ENCODE results near the gene GIGYF2. TPM values are rescaled to one million over a fixed set of nuclear protein-coding genes. Genes with fewer than 3 reads are reported as not detected.

Gene GIGYF2
- total RNA-seq, 1 experiment from 2014 or later: 60.6 TPM

- H3K4me2 ChIP-seq (ENCODE audit: low read length): no peak overlapping the region
- no peaks in the 10 kb centered on the region for H3K27me3 ChIP-seq (ENCODE audit: insufficient read depth, low read length)
- CTCF ChIA-PET: no interaction called here
- ATAC-seq: no peak
- intact Hi-C loops (cut with micrococcal nuclease): no loop called here
- no peaks in the 10 kb centered on the region for H3K4me1 ChIP-seq (ENCODE audit: control insufficient read depth in 1 of 2, insufficient read depth in 2 of 2, low read length in 2 of 2)
- H3K4me3 ChIP-seq (replicated peaks in 1 of 2; ENCODE audit: low read depth in 1 of 2, low read length in 2 of 2): no peak overlapping the region
- no peak overlapping the region for H3K27ac ChIP-seq (ENCODE audit: low read depth, low read length)
- no peaks in the 10 kb centered on the region for H3K9me3 ChIP-seq (ENCODE audit: control insufficient read depth in 1 of 2, insufficient read depth in 1 of 2, low read depth in 1 of 2, low read length in 2 of 2)
- H4K20me1 ChIP-seq (ENCODE audit: insufficient read depth): no peaks in the 10 kb centered on the region
- H3K36me3 ChIP-seq (ENCODE audit: control insufficient read depth in 1 of 2, insufficient read depth in 2 of 2, low read length in 2 of 2): 0 out of 4 replicates have a peak, but pooled peaks cover 0 to 3% of the 10 kb centered on the region in 2 experiments
- no peak for TF ChIP-seq ELF1 (IDR thresholded peaks at IDR 0.05; ENCODE audit: borderline replicate concordance, low read depth)
- no peak for TF ChIP-seq EGR1 (IDR thresholded peaks at IDR 0.05; ENCODE audit: low read depth)
- no peak for TF ChIP-seq RAD21 (IDR thresholded peaks at IDR 0.05; ENCODE audit: low read depth)
- no peak for TF ChIP-seq EZH2phosphoT487 (IDR thresholded peaks at IDR 0.05; ENCODE audit: borderline replicate concordance)
- no peak for TF ChIP-seq ZBTB33 (IDR thresholded peaks at IDR 0.05; ENCODE audit: extremely low read depth, insufficient replicate concordance, low read length)
- no peak for TF ChIP-seq JUND (IDR thresholded peaks at IDR 0.05)
- no peak for TF ChIP-seq ATF3 (IDR thresholded peaks at IDR 0.05)
- no peak for TF ChIP-seq FOSL1 (IDR thresholded peaks at IDR 0.05; ENCODE audit: low read depth)
- TF ChIP-seq SRF (IDR thresholded peaks at IDR 0.05; ENCODE audit: low read depth): no peak
- no peak for TF ChIP-seq CBX3 (IDR thresholded peaks at IDR 0.05; ENCODE audit: low read depth)
- no peak for TF ChIP-seq ZNF274 (IDR thresholded peaks at IDR 0.05; ENCODE audit: low read depth, low read length)
- TF ChIP-seq ZFX (IDR thresholded peaks at IDR 0.05): no peak
- no peak for TF ChIP-seq REST (IDR thresholded peaks at IDR 0.05; ENCODE audit: low read depth)
- no peak for TF ChIP-seq CEBPB (IDR thresholded peaks at IDR 0.05; ENCODE audit: low read depth)
- TF ChIP-seq POLR2AphosphoS5 (IDR thresholded peaks at IDR 0.05; ENCODE audit: low read depth, low read length): no peak
- TF ChIP-seq SIN3A (IDR thresholded peaks at IDR 0.05; ENCODE audit: low read depth): no peak
- no peak for TF ChIP-seq SP1 (IDR thresholded peaks at IDR 0.05; ENCODE audit: low read depth)
- no peak for TF ChIP-seq POLR2A (IDR thresholded peaks at IDR 0.05; ENCODE audit: borderline replicate concordance, extremely low read depth, insufficient read depth, insufficient read length)
- no peak for TF ChIP-seq CTCF (IDR thresholded peaks at IDR 0.05 in 2 of 3, conservative IDR thresholded peaks at IDR 0.05 in 1 of 3; ENCODE audit: borderline replicate concordance in 1 of 3, insufficient read depth in 1 of 3, low read depth in 2 of 3, low read length in 2 of 3)
- no peak for TF ChIP-seq EZH2 (IDR thresholded peaks at IDR 0.05)
- H3K79me2 ChIP-seq (ENCODE audit: insufficient read depth, low read length): no peaks in the 10 kb centered on the region
- no peaks in the 10 kb centered on the region for H3K9me2 ChIP-seq (ENCODE audit: insufficient read depth)
- DNase-seq (ENCODE audit: low read depth, low spot score): no peak
- POLR2A ChIA-PET: no interaction called here
- BruUV-seq (replicated peaks): no TSS peak
- no peak overlapping the region for H3K9ac ChIP-seq (ENCODE audit: low read length)
- RAD21 ChIA-PET (ENCODE audit: low non-redundant PET in 1 of 2, low total read pairs in 2 of 2, uncharacterized antibody in 2 of 2, unreplicated experiment in 2 of 2): no interaction called here
- H2AFZ ChIP-seq (ENCODE audit: low read depth, low read length, poor library complexity, severe bottlenecking): no peak overlapping the region
Observed at GRCh38 chr2:232877940-232878511, 180.9 kb downstream of the GIGYF2 start.

Measured in HCT116 (cell line).